HEK293 (cell line): ENCODE results near the gene CCIN.

Experiments
- KLF10 ChIP-seq: fragments of 450-650 bp; IDR thresholded peaks from 2 replicates; pipeline ENCODE4 v1.5.1; 2018; ENCODE audit warnings: missing biosample characterization, mild to moderate bottlenecking, missing genetic modification characterization
- KLF16 ChIP-seq: fragments of 450-650 bp; formaldehyde crosslinking; IDR thresholded peaks from 2 replicates; pipeline ENCODE4 v1.5.1; 2017; ENCODE audit warnings: missing biosample characterization, missing genetic modification characterization
- OVOL3 ChIP-seq: fragments of 450-650 bp; formaldehyde crosslinking; IDR thresholded peaks from 2 replicates; pipeline ENCODE4 v1.5.1; 2016; ENCODE audit warnings: missing biosample characterization, missing genetic modification characterization
- SP2 ChIP-seq: fragments of 450-650 bp; formaldehyde crosslinking; IDR thresholded peaks from 2 replicates; pipeline ENCODE4 v1.5.1; 2016; ENCODE audit warnings: missing biosample characterization, missing genetic modification characterization
- YY2 ChIP-seq: fragments of 450-650 bp; formaldehyde crosslinking; IDR thresholded peaks from 2 replicates; pipeline ENCODE4 v1.5.1; 2016; ENCODE audit warnings: missing biosample characterization, missing genetic modification characterization
- ZBTB21 ChIP-seq: fragments of 450-650 bp; formaldehyde crosslinking; IDR thresholded peaks from 2 replicates; pipeline ENCODE4 v1.5.1; 2017; ENCODE audit warnings: missing biosample characterization, missing genetic modification characterization
- ZFP69B ChIP-seq: fragments of 450-650 bp; formaldehyde crosslinking; IDR thresholded peaks from 2 replicates; pipeline ENCODE4 v1.5.1; 2016; ENCODE audit warnings: missing biosample characterization, missing genetic modification characterization
- ZNF112 ChIP-seq: fragments of 450-650 bp; formaldehyde crosslinking; IDR thresholded peaks from 2 replicates; pipeline ENCODE4 v1.5.0; 2017; ENCODE audit warnings: missing biosample characterization, missing genetic modification characterization
- ZNF146 ChIP-seq: fragments of 450-650 bp; formaldehyde crosslinking; IDR thresholded peaks from 2 replicates; pipeline ENCODE4 v1.5.1; 2016; ENCODE audit warnings: missing biosample characterization, missing genetic modification characterization
- ZNF169 ChIP-seq: fragments of 450-650 bp; formaldehyde crosslinking; IDR thresholded peaks from 2 replicates; pipeline ENCODE4 v1.5.1; 2016; ENCODE audit warnings: missing biosample characterization, missing genetic modification characterization
- ZNF184 ChIP-seq: fragments of 450-650 bp; IDR thresholded peaks from 2 replicates; pipeline ENCODE4 v1.5.1; 2018; ENCODE audit warnings: missing biosample characterization, mild to moderate bottlenecking, missing genetic modification characterization
- ZNF24 ChIP-seq: fragments of 450-650 bp; formaldehyde crosslinking; IDR thresholded peaks from 2 replicates; pipeline ENCODE4 v1.5.1; 2016; ENCODE audit warnings: missing biosample characterization, missing genetic modification characterization
- ZNF600 ChIP-seq: fragments of 450-650 bp; formaldehyde crosslinking; IDR thresholded peaks from 2 replicates; pipeline ENCODE4 v1.5.1; 2016; ENCODE audit warnings: missing biosample characterization, missing genetic modification characterization
- ZNF626 ChIP-seq: fragments of 450-650 bp; sonication (Bioruptor Pico); formaldehyde crosslinking; IDR thresholded peaks from 2 replicates; pipeline ENCODE4 v1.5.1; 2018; ENCODE audit warnings: missing biosample characterization, missing genetic modification characterization, inconsistent platforms
- ZNF768 ChIP-seq: fragments of 450-650 bp; formaldehyde crosslinking; IDR thresholded peaks from 2 replicates; pipeline ENCODE4 v1.5.1; 2018; ENCODE audit warnings: missing biosample characterization, mild to moderate bottlenecking, missing genetic modification characterization
- ZNF837 ChIP-seq: fragments of 450-650 bp; formaldehyde crosslinking; IDR thresholded peaks from 2 replicates; pipeline ENCODE4 v1.5.1; 2016; ENCODE audit warnings: missing biosample characterization, missing genetic modification characterization
- ZNF843 ChIP-seq: fragments of 450-650 bp; formaldehyde crosslinking; IDR thresholded peaks from 2 replicates; pipeline ENCODE4 v1.5.1; 2016; ENCODE audit warnings: missing biosample characterization, missing genetic modification characterization
- TF ChIP-seq, protein P1 (sequence below): fragments of 450-650 bp; formaldehyde crosslinking; IDR thresholded peaks from 2 replicates; pipeline ENCODE4 v1.5.1; 2016; ENCODE audit warnings: missing biosample characterization, missing genetic modification characterization
- TF ChIP-seq, protein P2 (sequence below): fragments of 450-650 bp; formaldehyde crosslinking; IDR thresholded peaks from 2 replicates; pipeline ENCODE4 v1.5.1; 2016; ENCODE audit warnings: missing biosample characterization, missing genetic modification characterization
- TF ChIP-seq, protein P3 (sequence below): fragments of 450-650 bp; formaldehyde crosslinking; IDR thresholded peaks from 2 replicates; pipeline ENCODE4; 2016; ENCODE audit warnings: missing biosample characterization, missing genetic modification characterization
- TF ChIP-seq, protein P4 (sequence below): fragments of 450-650 bp; formaldehyde crosslinking; IDR thresholded peaks from 2 replicates; pipeline ENCODE4 v1.5.1; 2016; ENCODE audit warnings: missing biosample characterization, missing genetic modification characterization, low read depth
- TF ChIP-seq, protein P5 (sequence below): fragments of 450-650 bp; IDR thresholded peaks from 2 replicates; pipeline ENCODE4 v1.5.1; 2018; ENCODE audit warnings: missing biosample characterization, mild to moderate bottlenecking, missing genetic modification characterization
- TF ChIP-seq, protein P6 (sequence below): fragments of 450-650 bp; formaldehyde crosslinking; IDR thresholded peaks from 2 replicates; pipeline ENCODE4 v1.5.1; 2016; ENCODE audit warnings: missing biosample characterization, missing genetic modification characterization

CCIN gene

DNA sequence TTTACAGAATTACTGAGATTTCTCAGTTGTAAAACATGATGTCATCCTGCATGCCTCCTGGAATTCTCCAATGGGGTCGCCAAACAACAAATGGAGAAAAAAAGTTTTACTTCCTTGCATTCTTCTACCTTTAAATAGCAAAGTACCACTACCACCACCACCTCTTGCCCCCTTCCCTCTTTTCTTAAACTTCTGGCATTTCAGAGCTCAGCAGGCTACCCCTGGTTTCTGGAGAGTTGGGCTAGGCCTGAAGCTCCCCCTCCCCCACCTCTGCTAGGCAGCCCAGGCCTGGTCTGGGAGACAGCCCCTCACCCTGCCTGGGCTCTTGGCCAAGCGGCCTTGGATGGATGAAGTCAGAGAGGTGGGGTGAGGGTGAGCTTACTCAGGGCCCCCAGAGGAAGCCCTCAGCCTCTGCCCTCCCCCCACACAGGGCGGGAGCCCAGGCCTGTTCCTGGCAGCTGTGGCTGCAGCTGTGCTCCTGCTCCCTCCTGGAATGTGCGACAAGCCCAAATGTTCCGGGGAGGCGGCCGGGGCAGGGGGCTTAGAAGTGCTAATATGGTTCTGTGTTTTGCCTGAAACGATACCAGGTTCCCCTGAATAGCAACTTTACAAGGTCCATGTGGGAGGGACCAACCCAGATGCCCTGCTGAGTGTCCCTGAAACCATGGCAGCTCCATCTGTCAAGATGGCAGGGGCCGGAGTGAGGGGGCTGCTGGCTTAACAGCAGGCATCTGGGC is 6.0 kb upstream of the CCIN start (continued):
- TF ChIP-seq, protein P1, sequence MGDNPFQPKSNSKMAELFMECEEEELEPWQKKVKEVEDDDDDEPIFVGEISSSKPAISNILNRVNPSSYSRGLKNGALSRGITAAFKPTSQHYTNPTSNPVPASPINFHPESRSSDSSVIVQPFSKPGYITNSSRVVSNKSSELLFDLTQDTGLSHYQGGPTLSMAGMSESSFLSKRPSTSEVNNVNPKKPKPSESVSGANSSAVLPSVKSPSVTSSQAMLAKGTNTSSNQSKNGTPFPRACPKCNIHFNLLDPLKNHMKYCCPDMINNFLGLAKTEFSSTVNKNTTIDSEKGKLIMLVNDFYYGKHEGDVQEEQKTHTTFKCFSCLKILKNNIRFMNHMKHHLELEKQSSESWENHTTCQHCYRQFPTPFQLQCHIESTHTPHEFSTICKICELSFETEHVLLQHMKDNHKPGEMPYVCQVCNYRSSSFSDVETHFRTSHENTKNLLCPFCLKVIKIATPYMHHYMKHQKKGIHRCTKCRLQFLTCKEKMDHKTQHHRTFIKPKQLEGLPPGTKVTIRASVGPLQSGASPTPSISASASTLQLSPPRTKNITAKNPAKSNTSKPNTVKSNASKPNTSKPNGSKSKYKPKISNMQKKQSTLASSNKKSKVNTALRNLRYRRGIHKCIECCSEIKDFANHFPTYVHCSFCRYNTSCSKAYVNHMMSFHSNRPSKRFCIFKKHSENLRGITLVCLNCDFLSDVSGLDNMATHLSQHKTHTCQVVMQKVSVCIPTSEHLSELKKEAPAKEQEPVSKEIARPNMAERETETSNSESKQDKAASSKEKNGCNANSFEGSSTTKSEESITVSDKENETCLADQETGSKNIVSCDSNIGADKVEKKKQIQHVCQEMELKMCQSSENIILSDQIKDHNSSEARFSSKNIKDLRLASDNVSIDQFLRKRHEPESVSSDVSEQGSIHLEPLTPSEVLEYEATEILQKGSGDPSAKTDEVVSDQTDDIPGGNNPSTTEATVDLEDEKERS: no peak
- TF ChIP-seq ZNF112: no peak
- TF ChIP-seq ZBTB21: peak; percentile 36; the same call in 1 of the 2 replicates
- no peak for TF ChIP-seq ZNF146
- no peak for TF ChIP-seq ZNF184 (tag by site-specific recombination)
- no peak for TF ChIP-seq ZFP69B (tag by site-specific recombination)
- no peak for TF ChIP-seq OVOL3 (tag by site-specific recombination)
- no peak for TF ChIP-seq ZNF626 (tag by site-specific recombination)
- TF ChIP-seq YY2 (tag by site-specific recombination): no peak
- no peak for TF ChIP-seq ZNF843 (tag by site-specific recombination)
- TF ChIP-seq KLF16: 0 out of 2 replicates have a peak, but pooled peaks have one; percentile 44
- peak; percentile 44 for TF ChIP-seq SP2 (tag by site-specific recombination)
- TF ChIP-seq, protein P2, sequence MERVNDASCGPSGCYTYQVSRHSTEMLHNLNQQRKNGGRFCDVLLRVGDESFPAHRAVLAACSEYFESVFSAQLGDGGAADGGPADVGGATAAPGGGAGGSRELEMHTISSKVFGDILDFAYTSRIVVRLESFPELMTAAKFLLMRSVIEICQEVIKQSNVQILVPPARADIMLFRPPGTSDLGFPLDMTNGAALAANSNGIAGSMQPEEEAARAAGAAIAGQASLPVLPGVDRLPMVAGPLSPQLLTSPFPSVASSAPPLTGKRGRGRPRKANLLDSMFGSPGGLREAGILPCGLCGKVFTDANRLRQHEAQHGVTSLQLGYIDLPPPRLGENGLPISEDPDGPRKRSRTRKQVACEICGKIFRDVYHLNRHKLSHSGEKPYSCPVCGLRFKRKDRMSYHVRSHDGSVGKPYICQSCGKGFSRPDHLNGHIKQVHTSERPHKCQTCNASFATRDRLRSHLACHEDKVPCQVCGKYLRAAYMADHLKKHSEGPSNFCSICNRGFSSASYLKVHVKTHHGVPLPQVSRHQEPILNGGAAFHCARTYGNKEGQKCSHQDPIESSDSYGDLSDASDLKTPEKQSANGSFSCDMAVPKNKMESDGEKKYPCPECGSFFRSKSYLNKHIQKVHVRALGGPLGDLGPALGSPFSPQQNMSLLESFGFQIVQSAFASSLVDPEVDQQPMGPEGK (tag by site-specific recombination): peak; percentile 51
- TF ChIP-seq, protein P3, sequence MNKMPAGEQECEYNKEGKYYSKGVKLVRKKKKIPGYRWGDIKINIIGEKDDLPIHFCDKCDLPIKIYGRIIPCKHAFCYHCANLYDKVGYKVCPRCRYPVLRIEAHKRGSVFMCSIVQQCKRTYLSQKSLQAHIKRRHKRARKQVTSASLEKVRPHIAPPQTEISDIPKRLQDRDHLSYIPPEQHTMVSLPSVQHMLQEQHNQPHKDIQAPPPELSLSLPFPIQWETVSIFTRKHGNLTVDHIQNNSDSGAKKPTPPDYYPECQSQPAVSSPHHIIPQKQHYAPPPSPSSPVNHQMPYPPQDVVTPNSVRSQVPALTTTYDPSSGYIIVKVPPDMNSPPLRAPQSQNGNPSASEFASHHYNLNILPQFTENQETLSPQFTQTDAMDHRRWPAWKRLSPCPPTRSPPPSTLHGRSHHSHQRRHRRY (tag by site-specific recombination): no peak
- TF ChIP-seq ZNF169: no peak
- no peak for TF ChIP-seq KLF10 (tag by site-specific recombination)
- peak; percentile 36; the same call in 1 of the 2 replicates for TF ChIP-seq ZNF24 (tag by site-specific recombination)
- no peak for TF ChIP-seq ZNF768 (tag by site-specific recombination)
- no peak for TF ChIP-seq ZNF837 (tag by site-specific recombination)
- no peak for TF ChIP-seq ZNF600
- TF ChIP-seq, protein P4, sequence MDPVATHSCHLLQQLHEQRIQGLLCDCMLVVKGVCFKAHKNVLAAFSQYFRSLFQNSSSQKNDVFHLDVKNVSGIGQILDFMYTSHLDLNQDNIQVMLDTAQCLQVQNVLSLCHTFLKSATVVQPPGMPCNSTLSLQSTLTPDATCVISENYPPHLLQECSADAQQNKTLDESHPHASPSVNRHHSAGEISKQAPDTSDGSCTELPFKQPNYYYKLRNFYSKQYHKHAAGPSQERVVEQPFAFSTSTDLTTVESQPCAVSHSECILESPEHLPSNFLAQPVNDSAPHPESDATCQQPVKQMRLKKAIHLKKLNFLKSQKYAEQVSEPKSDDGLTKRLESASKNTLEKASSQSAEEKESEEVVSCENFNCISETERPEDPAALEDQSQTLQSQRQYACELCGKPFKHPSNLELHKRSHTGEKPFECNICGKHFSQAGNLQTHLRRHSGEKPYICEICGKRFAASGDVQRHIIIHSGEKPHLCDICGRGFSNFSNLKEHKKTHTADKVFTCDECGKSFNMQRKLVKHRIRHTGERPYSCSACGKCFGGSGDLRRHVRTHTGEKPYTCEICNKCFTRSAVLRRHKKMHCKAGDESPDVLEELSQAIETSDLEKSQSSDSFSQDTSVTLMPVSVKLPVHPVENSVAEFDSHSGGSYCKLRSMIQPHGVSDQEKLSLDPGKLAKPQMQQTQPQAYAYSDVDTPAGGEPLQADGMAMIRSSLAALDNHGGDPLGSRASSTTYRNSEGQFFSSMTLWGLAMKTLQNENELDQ (tag by site-specific recombination): no peak
- TF ChIP-seq, protein P5, sequence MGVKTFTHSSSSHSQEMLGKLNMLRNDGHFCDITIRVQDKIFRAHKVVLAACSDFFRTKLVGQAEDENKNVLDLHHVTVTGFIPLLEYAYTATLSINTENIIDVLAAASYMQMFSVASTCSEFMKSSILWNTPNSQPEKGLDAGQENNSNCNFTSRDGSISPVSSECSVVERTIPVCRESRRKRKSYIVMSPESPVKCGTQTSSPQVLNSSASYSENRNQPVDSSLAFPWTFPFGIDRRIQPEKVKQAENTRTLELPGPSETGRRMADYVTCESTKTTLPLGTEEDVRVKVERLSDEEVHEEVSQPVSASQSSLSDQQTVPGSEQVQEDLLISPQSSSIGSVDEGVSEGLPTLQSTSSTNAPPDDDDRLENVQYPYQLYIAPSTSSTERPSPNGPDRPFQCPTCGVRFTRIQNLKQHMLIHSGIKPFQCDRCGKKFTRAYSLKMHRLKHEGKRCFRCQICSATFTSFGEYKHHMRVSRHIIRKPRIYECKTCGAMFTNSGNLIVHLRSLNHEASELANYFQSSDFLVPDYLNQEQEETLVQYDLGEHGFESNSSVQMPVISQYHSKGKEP (tag by site-specific recombination): no peak
- TF ChIP-seq, protein P6, sequence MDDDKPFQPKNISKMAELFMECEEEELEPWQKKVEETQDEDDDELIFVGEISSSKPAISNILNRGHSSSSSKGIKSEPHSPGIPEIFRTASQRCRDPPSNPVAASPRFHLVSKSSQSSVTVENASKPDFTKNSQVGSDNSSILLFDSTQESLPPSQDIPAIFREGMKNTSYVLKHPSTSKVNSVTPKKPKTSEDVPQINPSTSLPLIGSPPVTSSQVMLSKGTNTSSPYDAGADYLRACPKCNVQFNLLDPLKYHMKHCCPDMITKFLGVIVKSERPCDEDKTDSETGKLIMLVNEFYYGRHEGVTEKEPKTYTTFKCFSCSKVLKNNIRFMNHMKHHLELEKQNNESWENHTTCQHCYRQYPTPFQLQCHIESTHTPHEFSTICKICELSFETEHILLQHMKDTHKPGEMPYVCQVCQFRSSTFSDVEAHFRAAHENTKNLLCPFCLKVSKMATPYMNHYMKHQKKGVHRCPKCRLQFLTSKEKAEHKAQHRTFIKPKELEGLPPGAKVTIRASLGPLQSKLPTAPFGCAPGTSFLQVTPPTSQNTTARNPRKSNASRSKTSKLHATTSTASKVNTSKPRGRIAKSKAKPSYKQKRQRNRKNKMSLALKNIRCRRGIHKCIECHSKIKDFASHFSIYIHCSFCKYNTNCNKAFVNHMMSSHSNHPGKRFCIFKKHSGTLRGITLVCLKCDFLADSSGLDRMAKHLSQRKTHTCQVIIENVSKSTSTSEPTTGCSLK (tag by site-specific recombination): no peak
